Measurements from ENCODE around the gene PUS3.
A peak's percentile ranks its signal among the peaks of the same experiment; 100 is the strongest.

The PUS3 gene

DNA sequence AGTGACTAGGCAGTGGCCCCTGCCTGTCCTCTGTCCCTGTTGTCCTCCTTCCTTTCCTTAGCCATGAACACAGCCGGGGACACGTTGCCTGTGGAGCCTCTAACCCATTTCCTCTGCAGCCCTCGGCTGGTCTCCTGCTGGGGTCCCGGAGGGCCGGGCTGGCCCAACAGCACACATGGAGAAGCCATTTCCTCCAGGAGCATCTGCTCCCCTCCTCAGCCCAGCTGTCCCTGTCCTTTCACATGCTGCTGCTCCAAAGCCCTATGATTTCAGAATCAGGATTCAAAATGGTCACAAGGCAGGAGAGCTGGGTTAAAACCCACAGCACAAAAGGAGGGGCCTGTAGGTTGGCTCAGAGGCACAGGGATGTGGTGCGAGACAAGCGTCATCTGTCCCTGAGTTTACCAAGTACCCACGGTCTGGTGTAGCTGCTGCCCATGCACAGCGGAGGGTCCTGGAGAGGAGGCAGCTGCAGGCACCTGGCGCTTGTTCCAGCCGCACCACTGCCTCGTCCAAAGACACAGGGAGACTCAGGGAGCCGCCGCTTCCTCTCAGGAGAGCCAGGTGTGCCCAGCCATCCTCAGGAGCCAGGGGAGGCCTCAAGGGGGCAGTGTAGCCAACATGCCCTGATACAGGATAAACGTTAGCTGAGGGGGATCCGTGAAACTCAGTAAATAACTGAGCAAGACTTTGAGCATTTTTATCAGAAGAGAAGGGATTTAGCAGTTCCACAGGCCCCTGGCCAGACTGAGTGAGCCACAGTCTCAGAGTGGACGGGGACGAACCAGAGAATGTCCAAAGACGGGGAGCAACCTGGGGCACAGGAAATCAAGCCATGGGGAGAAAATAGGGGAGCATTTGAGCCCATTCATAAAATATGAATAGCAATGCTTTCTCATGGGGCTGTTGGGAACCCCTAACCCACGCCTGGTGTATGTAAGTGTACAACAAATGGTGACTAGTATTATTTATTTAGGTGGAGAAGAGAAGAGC is 38.9 kb upstream of the PUS3 start:
- DNase-seq, result peak in 1 of 2 experiments; percentile 1

DNA sequence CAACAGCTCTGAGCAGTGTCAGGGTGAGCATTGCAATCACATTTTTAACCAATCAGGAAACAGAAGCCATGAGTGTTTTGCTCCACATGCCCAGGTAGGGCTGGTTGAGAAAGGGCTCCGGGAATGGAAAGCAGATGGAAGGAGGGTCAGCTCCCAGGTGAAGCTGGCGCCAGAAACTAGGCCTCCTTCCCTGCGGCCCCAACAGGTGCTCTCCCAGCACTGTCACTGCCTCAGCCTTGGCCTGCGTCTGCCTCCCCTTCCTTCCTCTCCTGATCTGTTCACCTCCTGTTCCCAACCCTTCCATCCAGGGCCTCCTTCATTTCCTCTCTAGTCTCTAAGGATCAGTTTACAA is 38.2 kb upstream of the PUS3 start:
- DNase-seq, result no peak

DNA sequence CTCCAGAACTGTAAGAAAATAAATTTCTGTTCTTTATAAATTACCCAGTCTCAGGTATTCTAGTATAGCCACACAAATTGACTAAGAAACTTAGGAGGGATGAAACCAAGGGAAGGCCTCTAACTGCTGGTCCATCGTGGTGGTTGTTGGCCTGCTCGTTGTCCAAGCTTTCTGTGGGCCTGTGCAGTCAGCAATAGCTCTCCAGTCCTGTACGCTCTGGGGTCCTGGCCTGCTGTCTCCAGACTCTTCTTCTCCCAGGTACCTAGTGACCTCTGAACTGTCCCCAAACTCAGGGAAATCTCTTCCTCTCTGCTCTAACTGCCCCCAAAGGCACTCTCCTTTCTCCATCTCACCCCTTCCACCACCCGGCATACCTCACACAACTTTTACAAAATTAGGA is 37.1 kb upstream of the PUS3 start:
- DNase-seq, result no peak

DNA sequence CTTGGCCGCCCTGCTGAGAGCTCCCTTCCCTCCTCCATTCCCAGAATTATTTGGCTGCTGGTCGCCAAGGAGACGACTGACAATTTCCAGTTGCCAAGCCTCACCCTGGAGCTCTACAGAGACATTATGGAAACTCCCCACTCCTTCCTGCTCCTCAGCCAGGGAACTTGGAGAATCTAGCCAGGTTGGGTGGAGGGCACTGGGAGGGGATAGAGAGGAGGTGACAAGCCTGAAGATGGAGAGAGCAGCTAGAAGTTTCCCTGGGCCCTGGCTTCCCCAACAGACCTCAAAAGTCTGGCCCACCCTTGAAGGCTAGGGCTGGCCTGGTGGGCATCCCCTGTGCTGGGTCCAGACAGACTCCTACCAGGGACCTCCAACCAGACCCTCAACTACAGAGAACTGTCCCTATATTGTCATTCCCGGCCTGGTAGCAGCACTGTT is 36.1 kb upstream of the PUS3 start:
- no peak for DNase-seq

DNA sequence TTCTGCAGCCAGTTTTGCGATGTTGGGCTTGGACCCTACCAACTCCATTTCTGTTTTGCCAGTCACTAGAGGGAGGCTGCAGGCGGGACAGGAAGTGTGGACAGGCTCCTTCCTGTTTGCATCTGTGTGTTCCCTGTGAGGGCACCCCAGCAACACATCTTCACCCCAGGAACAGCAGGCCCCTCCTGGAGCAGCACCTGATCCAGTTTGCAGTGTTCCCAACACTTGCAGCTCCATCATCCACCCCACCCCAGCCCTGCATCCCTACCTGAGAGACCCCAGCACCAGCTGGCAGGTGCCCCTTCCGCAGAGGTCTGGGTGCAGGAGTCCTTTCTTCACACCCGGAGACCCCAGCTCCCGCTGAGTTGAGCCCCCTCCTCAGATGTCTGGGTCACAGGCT is 35.4 kb upstream of the PUS3 start:
- DNase-seq, result peak; percentile 41 to 46

DNA sequence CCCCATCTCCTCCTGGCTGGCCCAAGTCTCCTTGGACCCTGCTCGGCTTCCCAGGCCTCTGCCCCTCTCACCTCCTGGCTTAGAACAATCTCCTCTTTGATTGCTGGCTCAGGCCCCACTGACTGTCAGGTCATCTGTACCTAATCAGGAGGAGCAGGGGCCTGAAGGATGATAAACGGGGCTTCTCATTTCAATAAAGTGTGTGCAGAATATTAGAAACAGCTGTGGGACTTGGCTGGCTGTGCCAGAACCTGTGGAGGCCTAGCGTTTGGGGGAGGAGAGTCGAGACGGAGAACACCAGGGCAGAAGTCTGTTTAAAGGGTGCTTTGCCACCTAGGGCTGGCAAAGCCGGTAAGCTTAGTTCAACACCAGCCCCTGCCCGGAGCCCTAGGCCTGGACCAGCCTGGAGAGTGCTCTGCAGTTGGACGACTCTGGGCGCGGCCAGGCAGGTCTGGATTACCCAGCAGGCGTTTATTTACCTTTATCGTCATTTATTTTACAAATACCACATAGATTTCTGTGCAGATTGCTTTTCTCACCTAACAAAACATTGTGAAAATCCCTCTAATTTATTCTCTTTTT is 32.7 kb upstream of the PUS3 start:
- no peak for DNase-seq

DNA sequence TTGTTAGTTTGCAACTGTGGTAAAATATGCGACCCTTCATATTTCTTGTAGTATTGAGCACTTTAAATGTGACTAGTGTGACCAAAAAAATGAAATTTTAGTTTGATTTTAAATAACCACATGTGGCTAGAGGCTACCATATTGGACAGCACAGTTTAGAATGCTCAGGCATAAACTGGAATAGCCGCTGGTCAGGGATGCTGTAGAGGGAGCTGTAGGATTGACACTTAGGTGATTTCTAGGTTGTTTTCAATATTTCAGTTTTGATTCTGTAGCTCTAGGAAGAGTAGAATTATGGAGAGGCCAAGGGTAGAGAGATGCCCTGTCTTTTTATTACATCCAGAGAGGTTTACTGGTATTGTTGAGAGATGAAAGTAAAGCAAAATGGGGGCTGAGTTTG is 32.0 kb upstream of the PUS3 start:
- no peak for DNase-seq

DNA sequence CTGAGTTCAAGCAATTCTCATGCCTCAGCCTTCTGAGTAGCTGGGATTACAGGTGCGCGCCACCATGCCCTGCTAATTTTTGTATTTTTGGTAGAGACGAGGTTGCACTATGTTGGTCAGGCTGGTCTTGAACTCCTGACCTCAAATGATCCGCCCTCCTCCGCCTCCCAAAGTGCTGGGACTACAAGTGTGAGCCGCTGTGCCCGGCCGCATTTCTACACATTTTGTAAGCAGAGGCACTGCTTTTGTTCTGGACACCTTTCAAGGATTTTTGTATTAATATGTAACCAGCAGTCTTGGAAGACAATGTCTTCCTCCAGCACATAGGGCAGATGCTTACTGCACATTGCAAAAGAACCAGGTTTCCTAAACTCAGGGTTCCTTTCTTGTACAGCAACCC is 31.5 kb upstream of the PUS3 start:
- no peak for DNase-seq

DNA sequence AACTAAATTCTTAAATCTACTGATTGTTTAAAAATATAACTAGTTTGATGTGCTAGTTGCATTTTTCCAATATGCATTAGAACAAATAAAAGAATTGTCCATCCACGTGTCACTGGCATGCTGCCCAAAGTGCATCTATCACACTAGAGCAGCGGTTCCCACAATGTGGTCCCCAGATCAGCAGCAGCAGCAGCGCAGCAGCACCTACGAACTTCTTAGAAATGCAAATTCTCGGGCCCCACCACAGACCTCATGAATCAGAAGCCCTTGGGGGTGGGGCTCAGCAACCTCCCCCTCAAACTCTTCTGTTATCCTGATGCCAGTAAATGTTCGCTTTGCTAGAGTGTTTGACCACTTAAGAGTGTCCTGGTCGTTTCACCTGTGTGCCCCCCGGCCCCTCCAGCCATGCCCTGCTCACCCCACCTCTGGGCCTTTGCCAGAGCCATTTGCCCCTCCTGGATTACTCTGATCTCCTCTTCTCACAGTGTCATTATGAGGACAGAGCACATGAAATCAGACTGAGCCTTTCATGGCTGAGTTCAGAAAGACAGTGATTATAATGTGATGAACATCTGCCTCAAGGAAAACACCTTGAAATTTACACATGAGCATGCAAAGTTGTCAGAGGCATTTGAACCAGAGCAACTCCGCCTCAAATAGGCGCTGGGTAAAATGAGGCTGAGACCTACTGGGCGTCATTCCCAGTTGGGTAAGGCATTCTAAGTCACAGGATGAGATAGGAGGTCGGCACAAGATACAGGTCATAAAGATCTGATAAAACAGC is 30.2 kb upstream of the PUS3 start:
- no peak for DNase-seq

DNA sequence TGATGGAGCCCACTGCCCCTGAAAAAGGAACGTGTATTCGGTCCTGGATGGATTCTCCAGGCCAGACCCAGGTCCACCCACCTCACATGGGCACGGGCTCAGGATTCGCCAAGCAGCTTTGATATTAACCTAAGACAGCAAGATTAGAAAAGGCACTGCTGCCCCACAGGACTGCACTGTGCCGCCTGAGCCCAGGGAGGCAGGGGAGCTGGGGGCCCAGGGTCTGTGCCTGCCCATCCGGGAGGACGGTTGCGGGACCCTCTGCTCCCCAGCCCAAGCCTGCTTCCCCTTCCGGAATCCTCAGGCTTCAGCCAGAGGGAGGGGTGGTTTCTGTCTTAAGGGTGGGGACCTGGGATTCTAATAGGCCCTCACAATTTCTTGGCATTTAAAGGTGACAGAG is 29.3 kb upstream of the PUS3 start:
- no peak for DNase-seq

DNA sequence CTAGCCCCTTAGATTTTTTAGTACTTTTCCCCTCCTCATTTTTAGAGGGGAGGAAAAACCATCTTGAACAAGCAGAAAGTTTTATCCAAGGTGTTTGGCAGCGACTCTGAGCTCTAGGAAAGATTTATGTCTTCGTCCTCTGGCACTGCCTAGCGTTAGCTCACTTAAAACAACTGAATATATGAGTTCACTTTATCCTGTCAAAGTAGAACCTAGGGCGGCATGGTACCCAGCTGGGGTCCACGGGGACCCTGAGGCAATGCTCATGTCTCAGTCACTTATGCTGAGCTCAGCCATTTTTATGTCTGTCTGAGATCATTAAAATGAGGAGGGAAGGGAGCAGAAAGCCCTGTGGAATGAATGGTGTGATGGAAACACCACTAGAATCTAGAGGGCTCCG is 28.7 kb upstream of the PUS3 start:
- no peak for DNase-seq

DNA sequence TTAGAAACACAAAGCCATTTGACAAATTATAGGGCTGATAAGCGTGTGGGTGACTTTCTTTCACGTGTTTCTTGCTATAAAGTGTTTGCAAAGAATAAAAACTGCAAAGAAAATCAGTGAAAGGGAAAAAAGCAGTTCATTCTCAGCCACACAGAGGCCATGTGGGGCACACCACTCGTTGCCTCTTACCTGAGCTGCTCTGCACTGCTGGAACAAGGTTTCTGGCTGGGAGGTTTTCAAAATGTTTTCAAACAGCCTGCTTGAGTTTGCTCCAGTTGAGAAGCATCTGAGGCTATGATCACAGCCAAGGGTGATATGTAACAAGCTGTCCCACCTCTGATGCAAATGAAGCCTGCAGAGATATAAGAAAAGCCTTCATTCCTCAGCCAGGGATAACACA is 28.1 kb upstream of the PUS3 start:
- no peak for DNase-seq

DNA sequence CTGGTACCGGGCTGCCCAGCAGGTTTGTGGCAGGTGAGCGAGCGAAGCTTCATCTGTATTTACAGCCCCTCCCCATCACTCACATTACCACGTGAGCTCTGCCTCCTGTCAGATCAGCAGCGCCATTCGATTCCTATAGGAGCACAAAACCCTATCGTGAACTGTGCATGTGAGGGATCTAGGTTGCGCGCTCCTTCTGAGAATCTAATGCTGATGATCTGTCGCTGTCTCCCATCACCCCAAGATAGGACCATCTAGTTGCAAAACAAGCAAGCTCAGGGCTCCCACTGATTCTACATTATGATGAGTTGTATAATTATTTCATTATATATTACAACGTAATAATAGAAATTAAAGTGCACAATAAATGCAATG is 27.1 kb upstream of the PUS3 start:
- no peak for DNase-seq

DNA sequence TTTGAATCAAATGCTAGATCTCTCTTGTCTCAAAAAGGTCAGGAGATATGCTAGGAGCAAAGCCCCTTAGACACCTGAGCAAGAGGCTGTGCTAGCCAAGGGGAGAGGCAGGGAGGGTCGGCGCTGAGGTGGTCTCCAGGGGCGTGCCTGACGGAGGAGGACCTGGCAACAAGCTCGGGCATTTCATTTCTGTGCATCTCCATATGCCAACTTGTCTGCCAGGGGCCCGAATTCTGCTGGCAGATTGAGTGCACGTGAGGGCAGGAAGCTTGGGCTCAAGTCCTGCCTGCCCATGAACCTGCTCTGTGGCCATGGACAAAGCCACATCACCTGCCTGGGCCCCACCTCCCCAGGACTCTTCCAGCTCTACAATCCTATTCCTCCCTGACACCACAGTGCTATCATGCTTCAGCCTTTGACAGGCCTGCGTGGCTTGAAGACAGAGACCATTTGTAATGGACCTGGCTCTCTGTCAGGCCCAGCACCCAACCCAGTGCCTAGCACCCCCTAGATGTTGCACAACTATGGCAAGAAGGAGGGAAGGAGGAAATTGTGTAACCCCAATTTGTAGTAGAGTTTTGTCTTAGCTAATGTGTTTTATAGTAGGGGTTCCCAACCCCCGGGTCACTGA is 26.6 kb upstream of the PUS3 start:
- peak; percentile 69 to 71 for DNase-seq

DNA sequence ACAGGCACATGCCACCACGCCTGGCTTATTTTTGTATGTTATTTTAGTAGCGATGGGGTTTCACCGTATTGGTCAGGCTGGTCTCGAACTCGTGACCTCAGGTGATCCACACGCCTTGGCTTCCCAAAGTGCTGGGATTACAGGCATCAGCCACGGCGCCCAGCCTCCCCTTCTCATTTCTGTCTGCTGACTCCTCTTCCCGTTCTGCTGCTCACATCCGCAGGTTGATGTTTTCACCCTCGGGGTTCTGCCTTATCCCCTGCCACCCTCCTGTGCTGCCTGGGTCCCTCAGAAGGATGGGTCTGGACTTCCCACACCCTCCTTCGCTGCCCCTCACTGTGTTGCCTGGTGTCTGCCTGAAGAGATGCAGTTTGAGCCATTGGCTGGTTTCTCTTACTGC is 23.7 kb upstream of the PUS3 start:
- no peak for DNase-seq

DNA sequence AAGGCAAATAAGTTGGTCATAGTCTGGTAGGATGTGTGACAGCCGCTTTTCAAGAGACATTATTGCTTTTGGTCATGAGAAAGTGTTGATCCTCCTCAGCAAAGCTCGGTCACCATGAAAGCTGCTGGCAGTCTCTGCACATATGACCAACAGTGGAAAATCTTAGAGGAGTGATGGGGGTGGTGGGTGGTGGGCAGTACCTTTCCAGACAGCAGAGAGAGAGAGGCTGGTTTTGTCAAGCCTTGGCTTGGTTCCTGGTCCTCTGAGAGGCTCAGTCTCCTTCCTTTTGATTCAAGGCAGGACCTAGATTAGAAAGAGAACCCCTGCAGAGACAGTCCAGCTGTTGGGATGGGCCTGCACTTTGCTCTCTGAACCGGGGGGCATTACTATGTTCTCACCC is 22.8 kb upstream of the PUS3 start:
- DNase-seq, result no peak

DNA sequence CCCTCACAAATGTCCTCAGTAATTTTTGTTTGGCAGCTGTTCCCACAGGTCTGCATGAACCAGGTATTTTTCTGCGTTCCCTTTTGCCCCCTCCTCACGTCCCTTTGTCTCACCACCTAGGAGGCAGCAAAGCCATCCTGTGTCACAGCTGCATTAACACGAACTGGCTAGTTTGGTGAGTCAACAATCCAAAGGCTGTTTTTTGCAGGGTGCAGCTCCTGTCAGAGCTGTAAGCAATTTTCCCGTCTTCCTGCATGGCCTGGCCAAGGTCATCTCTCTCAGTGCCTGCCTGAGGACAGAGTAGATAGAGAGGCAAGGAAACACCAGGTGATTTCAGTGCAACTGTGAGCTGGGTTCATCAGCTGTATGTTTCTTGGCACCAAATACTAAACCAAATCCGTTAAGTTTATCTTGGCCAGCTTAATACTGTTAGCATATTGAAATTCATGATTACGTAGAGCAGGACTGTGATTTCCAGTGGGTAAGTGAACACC is 22.3 kb upstream of the PUS3 start:
- no peak for DNase-seq

DNA sequence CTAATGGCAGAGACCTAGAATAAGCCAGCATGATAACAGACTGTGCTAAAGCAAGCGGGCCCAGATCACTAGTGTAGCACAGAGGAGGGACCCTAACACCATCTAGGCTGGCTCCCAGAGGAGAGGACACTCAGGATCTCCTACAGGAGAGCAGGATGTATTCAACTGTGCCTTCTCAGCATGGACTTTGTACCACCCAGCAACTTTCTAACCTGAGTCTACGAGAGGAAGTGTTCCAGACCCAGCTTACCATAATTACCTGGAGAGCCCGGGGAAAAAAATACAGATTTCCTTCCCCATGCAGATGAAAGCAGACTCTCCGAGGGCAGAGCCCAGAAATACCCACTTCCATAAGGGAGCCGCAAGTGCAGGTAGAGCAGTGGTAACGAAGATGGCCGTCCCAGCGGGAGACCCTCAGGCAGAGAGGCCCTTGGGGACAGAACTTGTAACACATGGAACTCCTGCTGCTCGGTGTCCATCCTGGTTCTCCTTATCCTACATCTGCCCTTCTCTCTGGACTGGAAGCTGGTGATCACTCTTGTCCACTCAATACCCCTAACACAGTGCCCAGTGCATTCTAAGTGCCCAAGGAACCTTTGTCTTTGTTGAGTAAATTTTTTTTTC is 21.5 kb upstream of the PUS3 start:
- DNase-seq, result no peak

DNA sequence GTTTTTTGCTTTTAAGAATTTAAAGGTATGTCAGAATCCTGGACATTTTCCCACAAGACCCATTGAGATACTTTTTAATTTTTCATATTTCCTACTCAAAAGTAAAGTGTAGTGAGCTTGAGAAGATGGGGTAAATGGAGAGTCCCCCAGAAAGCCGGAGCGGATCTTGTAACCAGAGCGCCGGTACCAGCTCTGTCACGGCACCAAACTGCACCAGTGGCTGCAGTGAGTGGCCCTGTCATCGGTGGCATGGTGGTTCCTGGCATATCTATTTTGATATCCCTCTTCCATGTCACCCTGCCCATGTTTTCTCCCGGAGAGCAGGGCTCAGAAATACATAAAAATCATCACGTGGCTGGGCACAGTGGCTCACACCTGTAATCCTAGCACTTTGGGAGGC is 20.6 kb upstream of the PUS3 start:
- DNase-seq, result no peak

DNA sequence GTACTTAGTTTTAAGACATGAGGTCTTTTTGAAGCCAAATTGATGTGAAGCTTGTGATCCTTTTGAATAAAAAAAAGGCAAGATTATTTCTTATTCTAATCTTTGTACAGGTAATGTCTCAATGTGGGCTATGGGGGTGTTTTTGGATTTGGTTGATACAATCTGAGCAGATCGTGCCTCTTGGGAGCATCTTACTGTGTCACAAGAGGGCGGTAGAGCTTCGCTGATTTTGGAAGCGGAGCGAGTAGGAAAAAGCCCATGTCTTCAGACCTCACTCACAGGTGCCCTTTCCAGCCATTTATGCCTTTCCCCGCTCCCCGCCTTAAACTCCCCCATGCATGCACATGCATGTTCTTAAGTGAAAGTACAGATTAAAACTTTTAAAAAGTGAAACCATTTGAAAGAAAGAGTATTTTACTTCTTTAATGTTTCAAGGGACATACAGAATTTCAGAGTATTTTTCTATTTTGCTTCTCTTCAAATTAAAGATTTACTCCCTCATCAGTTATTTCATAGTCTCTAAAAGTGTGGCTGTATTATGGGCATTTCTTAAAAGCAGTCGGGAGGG is 20.1 kb upstream of the PUS3 start:
- peak; percentile 57 to 69 for DNase-seq

DNA sequence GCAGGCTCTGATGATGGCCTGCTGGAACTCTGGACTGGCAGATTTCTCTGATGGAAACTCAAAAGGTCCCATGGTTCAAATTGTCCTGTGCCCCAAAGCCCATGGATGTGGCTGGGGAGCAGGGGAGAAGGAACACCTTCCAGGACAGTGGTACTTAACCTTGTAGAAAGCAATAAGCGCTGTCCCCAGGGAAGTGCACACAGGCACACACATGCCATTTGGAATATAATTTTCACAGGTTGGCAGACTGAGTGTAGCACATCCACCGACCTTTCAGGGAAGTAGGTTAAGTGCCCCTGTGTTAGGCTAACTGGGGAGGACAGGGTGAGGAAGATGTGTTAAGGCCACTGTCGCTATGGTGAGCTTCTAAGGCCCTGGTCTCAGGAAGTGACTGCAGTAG is 19.1 kb upstream of the PUS3 start:
- no peak for DNase-seq

DNA sequence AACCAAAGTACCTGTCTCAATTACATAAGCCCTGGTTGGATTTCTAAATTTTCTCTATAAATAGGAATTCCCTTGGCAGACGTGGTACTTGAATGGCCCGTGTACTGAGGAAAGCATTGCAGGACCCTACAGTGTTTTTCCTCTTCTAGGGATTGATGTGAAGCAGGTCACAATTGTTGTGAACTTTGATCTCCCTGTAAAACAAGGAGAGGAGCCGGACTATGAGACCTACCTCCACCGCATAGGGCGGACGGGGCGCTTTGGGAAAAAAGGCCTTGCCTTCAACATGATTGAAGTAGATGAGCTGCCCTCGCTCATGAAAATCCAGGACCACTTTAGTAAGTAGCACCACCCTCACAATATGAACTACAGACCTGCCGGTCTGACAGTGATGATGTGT is 18.0 kb upstream of the PUS3 start:
- no peak for DNase-seq
